ENCODE measurements around the gene PHACTR4. TPM values are rescaled to one million over a fixed set of nuclear protein-coding genes. Genes with fewer than 3 reads are reported as not detected.

PHACTR4 gene
- polyA plus RNA-seq, 1 donor (not counting 4 experiments of a cell fraction or from before 2014, with no cell fraction given) = 12.2 TPM

DNA sequence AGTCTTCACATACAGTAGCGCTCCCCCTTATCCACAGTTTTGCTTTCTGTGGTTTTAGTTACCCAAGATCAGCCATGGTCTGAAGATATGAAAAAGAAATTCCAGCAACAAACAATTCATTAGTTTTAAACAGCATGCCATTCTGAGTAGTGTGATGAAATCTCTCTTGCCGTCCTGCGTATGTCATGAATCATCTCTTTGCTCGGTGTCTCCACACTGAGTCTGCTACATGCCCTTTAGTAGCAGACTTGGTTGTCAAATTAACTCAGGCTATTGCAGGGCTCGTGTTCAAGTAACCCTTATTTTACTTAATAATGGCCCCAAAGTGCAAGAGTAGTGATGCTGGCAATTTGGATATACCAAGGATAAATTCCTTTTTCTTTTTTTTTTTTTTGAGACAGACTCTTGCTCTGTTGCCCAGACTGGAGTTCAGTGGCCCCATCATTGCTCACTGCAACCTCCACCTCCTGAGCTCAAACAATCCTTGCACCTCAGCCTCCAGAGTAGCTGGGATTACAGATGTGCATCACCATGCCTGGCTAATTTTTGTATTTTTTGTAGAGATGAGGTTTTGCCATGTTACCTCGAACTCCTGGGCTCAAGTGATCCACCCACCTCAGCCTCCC is 22.6 kb downstream of the PHACTR4 start:
- no peaks in the 10 kb centered on the region for H3K9me1 ChIP-seq (ENCODE audit: control insufficient read depth, extremely low read depth, insufficient read depth, low read length)
- H4K20me1 ChIP-seq (ENCODE audit: control insufficient read depth, extremely low read depth, insufficient read depth, low read length) = no peaks in the 10 kb centered on the region
- H3K9me3 ChIP-seq (ENCODE audit: control insufficient read depth, low read depth, low read length) = no peaks in the 10 kb centered on the region
- no peak overlapping the region for H2AFZ ChIP-seq (ENCODE audit: control insufficient read depth, low read length)
- no peaks in the 10 kb centered on the region for H3K36me3 ChIP-seq (ENCODE audit: control insufficient read depth in 2 of 2, extremely low read depth in 1 of 2, insufficient read depth in 2 of 2, low read length in 2 of 2)
- no peak for TF ChIP-seq EZH2 (IDR thresholded peaks at IDR 0.05; ENCODE audit: low read length)
- TF ChIP-seq, protein P1, sequence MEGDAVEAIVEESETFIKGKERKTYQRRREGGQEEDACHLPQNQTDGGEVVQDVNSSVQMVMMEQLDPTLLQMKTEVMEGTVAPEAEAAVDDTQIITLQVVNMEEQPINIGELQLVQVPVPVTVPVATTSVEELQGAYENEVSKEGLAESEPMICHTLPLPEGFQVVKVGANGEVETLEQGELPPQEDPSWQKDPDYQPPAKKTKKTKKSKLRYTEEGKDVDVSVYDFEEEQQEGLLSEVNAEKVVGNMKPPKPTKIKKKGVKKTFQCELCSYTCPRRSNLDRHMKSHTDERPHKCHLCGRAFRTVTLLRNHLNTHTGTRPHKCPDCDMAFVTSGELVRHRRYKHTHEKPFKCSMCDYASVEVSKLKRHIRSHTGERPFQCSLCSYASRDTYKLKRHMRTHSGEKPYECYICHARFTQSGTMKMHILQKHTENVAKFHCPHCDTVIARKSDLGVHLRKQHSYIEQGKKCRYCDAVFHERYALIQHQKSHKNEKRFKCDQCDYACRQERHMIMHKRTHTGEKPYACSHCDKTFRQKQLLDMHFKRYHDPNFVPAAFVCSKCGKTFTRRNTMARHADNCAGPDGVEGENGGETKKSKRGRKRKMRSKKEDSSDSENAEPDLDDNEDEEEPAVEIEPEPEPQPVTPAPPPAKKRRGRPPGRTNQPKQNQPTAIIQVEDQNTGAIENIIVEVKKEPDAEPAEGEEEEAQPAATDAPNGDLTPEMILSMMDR (optimal IDR thresholded peaks at IDR 0.05 in 1 of 3, IDR thresholded peaks at IDR 0.05 in 1 of 3, conservative IDR thresholded peaks at IDR 0.05 in 1 of 3; ENCODE audit: extremely low read depth in 1 of 3, insufficient read depth in 2 of 3, low read length in 3 of 3) = no peak
- peak overlapping the region; percentile 22 for H3K27ac ChIP-seq (ENCODE audit: control insufficient read depth, insufficient read depth, low read length)
- peaks cover 4% of the 10 kb centered on the region for H3K4me1 ChIP-seq (ENCODE audit: control insufficient read depth, extremely low read depth, insufficient read depth, low read length)
- H3K9ac ChIP-seq (ENCODE audit: control insufficient read depth, extremely low read depth, insufficient read depth, low read length) = no peak overlapping the region
- no peak overlapping the region for H3K4me2 ChIP-seq (ENCODE audit: control insufficient read depth, extremely low read depth, insufficient read depth, low read depth, low read length)
- FAIRE-seq (no peak), DNase-seq (ENCODE audit: low read depth, low spot score) (no peak)
- dilution Hi-C loops (cut with MboI; ENCODE audit: extremely low pct_ligation_motif_present, low sequenced_read_pairs) = no loop called here
- peaks cover 25% of the 10 kb centered on the region for H3K79me2 ChIP-seq (ENCODE audit: control insufficient read depth, insufficient read depth, low read length)
- no peaks in the 10 kb centered on the region for H3K27me3 ChIP-seq (ENCODE audit: control insufficient read depth, extremely low read depth, insufficient read depth, low read length)
- H3K4me3 ChIP-seq (ENCODE audit: control insufficient read depth in 2 of 3, extremely low read depth in 1 of 3, insufficient read depth in 2 of 3, low read depth in 1 of 3, low read length in 3 of 3) = no peak overlapping the region

DNA sequence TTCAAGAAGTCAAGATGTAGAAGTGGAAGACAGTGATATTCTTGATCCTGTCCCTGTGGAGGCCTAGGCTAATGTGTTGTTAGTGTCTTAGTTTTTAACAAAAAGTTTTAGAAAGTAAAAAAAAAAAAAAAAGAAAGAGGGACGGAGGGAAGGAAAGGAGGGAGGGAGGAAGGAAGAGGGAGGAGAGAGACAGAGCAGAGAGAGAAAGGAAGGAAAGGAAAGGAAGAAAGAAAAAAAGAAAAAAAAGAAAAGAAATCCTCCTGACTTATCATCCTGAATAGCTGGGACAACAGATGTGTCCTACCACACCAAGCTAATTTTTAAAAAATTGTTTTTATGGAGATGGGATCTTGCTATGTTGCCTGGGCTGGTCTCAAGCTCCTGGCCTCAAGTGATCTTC is 24.6 kb downstream of the PHACTR4 start:
- dilution Hi-C loops (cut with MboI; ENCODE audit: extremely low pct_ligation_motif_present, low sequenced_read_pairs) = no loop called here

More for the DNA sequence above, 24.6 kb downstream of the PHACTR4 start:
- Histone ChIP-seq H3K4me2 (ENCODE audit: control insufficient read depth, extremely low read depth, insufficient read depth, low read depth, low read length) (no peak overlapping the region), H3K27ac (ENCODE audit: control insufficient read depth, insufficient read depth, low read length) (no peak overlapping the region), H3K27me3 (ENCODE audit: control insufficient read depth, extremely low read depth, insufficient read depth, low read length) (no peaks in the 10 kb centered on the region), H3K4me3 (ENCODE audit: control insufficient read depth in 2 of 3, extremely low read depth in 1 of 3, insufficient read depth in 2 of 3, low read depth in 1 of 3, low read length in 3 of 3) (no peak overlapping the region), H3K79me2 (ENCODE audit: control insufficient read depth, insufficient read depth, low read length) (peaks cover 20% of the 10 kb centered on the region), H3K4me1 (ENCODE audit: control insufficient read depth, extremely low read depth, insufficient read depth, low read length) (peaks cover 4% of the 10 kb centered on the region), H3K36me3 (ENCODE audit: control insufficient read depth in 2 of 2, extremely low read depth in 1 of 2, insufficient read depth in 2 of 2, low read length in 2 of 2) (no peaks in the 10 kb centered on the region), H3K9ac (ENCODE audit: control insufficient read depth, extremely low read depth, insufficient read depth, low read length) (no peak overlapping the region), H3K9me1 (ENCODE audit: control insufficient read depth, extremely low read depth, insufficient read depth, low read length) (no peaks in the 10 kb centered on the region), H3K9me3 (ENCODE audit: control insufficient read depth, low read depth, low read length) (no peaks in the 10 kb centered on the region), H4K20me1 (ENCODE audit: control insufficient read depth, extremely low read depth, insufficient read depth, low read length) (no peaks in the 10 kb centered on the region), H2AFZ (ENCODE audit: control insufficient read depth, low read length) (no peak overlapping the region)
- FAIRE-seq (no peak), DNase-seq (ENCODE audit: low read depth, low spot score) (no peak)
- TF ChIP-seq, protein P1 (optimal IDR thresholded peaks at IDR 0.05 in 1 of 3, IDR thresholded peaks at IDR 0.05 in 1 of 3, conservative IDR thresholded peaks at IDR 0.05 in 1 of 3; ENCODE audit: extremely low read depth in 1 of 3, insufficient read depth in 2 of 3, low read length in 3 of 3) = no peak
- TF ChIP-seq EZH2 (IDR thresholded peaks at IDR 0.05; ENCODE audit: low read length) = no peak

All from keratinocyte (primary cell).